Suprapubic skin (tissue), 4 donors: Measurements from ENCODE around the gene CAMTA1. TPM values are rescaled to one million over a fixed set of nuclear protein-coding genes. Genes with fewer than 3 reads are reported as not detected.

Experiments used
- DNase-seq, 2 donors: peaks; one replicate each; pipeline ENCODE4 v3.0.0-alpha.2; 2019; ENCODE audit warnings: low spot score in 2 of 2
- H3K27ac ChIP-seq: fragments of 200-600 bp; sonication (generic); one replicate; pipeline ENCODE4 v1.5.1; 2019
- H3K27me3 ChIP-seq: fragments of 200-600 bp; sonication (generic); one replicate; pipeline ENCODE4 v1.5.1; 2019
- H3K36me3 ChIP-seq: fragments of 200-600 bp; sonication (generic); one replicate; pipeline ENCODE4 v1.5.1; 2019
- H3K4me1 ChIP-seq: fragments of 200-600 bp; sonication (generic); one replicate; pipeline ENCODE4 v1.5.1; 2019
- H3K4me3 ChIP-seq: fragments of 200-600 bp; sonication (generic); one replicate; pipeline ENCODE4 v1.5.1; 2019; ENCODE audit warnings: mild to moderate bottlenecking
- H3K9me3 ChIP-seq: fragments of 200-600 bp; sonication (generic); one replicate; pipeline ENCODE4 v1.5.1; 2019
- CTCF ChIP-seq, 2 donors: fragments of 200-600 bp in 1 of 2; fragments of 450-650 bp in 1 of 2; sonication (generic) in 1 of 2; IDR thresholded peaks; one replicate each; pipeline ENCODE4 v1.5.1; 2016 to 2019; ENCODE audit warnings: antibody characterized with exemption in 2 of 2, mild to moderate bottlenecking in 1 of 2, moderate library complexity in 1 of 2
- EP300 ChIP-seq: sonication (generic); formaldehyde crosslinking; IDR thresholded peaks from one replicate; pipeline ENCODE4 v1.6.1; 2017; ENCODE audit warnings: antibody characterized with exemption
- POLR2A ChIP-seq, 2 donors: fragments of 450-650 bp; IDR thresholded peaks; one replicate each; pipeline ENCODE4 v1.6.1; 2017; ENCODE audit warnings: antibody characterized with exemption in 2 of 2, mild to moderate bottlenecking in 2 of 2, moderate library complexity in 2 of 2
- POLR2AphosphoS5 ChIP-seq, 3 donors: sonication (generic); formaldehyde crosslinking; IDR thresholded peaks; one replicate each; pipeline ENCODE4 v1.6.1; 2017; ENCODE audit warnings: antibody characterized with exemption in 3 of 3
- WGBS: methylation state at CpG from one replicate; pipeline ENCODE4 v1.1.5; 2018; 5-methylcytosine and 5-hydroxymethylcytosine counted together
- total RNA-seq, 4 donors: library from RNA; depleted of rRNA; stranded (reverse); fragments of >200 nt; gene quantifications; one replicate each; pipeline ENCODE4 v1.1.0, GENCODE V29; 2016

The CAMTA1 gene
- total RNA-seq, 4 donors from 2014 or later: 40.4 to 54.1 (median 46.6) TPM

- 81% methylated on average over 3 of the region's 3 CpGs for WGBS
- no peaks in the 10 kb centered on the region for H3K9me3 ChIP-seq
- no peak overlapping the region for H3K27ac ChIP-seq
- DNase-seq: no peak
- no peaks in the 10 kb centered on the region for H3K36me3 ChIP-seq
- H3K4me3 ChIP-seq: no peak overlapping the region
- TF ChIP-seq POLR2A (IDR thresholded peaks at IDR 0.05): no peak
- no peak for TF ChIP-seq CTCF (IDR thresholded peaks at IDR 0.05)
- TF ChIP-seq POLR2AphosphoS5 (IDR thresholded peaks at IDR 0.05): no peak
- TF ChIP-seq EP300: no peak
- H3K27me3 ChIP-seq: no peaks in the 10 kb centered on the region
- peaks cover 12% of the 10 kb centered on the region for H3K4me1 ChIP-seq
Measured at GRCh38 chr1:6801966-6802365, 16.7 kb downstream of the CAMTA1 start.

GRCh38 chr1:6802454-6802853 lies 17.2 kb downstream of the CAMTA1 start:
- no peak for DNase-seq
- H3K9me3 ChIP-seq: no peaks in the 10 kb centered on the region
- H3K36me3 ChIP-seq: no peaks in the 10 kb centered on the region
- no peak overlapping the region for H3K27ac ChIP-seq
- TF ChIP-seq CTCF (IDR thresholded peaks at IDR 0.05): no peak
- TF ChIP-seq POLR2AphosphoS5 (IDR thresholded peaks at IDR 0.05): no peak
- TF ChIP-seq POLR2A (IDR thresholded peaks at IDR 0.05): no peak
- TF ChIP-seq EP300: no peak
- WGBS: 97% methylated on average over 2 of the region's 2 CpGs
- no peaks in the 10 kb centered on the region for H3K27me3 ChIP-seq
- no peak overlapping the region for H3K4me3 ChIP-seq
- H3K4me1 ChIP-seq: peaks cover 12% of the 10 kb centered on the region

GRCh38 chr1:6802893-6803292 lies 17.6 kb downstream of the CAMTA1 start:
- no peak overlapping the region for H3K27ac ChIP-seq
- H3K4me3 ChIP-seq: no peak overlapping the region
- H3K9me3 ChIP-seq: no peaks in the 10 kb centered on the region
- TF ChIP-seq POLR2A (IDR thresholded peaks at IDR 0.05) (no peak), CTCF (IDR thresholded peaks at IDR 0.05) (no peak), EP300 (no peak), POLR2AphosphoS5 (IDR thresholded peaks at IDR 0.05) (no peak)
- H3K36me3 ChIP-seq: no peaks in the 10 kb centered on the region
- no peaks in the 10 kb centered on the region for H3K27me3 ChIP-seq
- H3K4me1 ChIP-seq: peaks cover 12% of the 10 kb centered on the region
- no peak for DNase-seq
- WGBS: 93% methylated on average over 8 of the region's 8 CpGs

GRCh38 chr1:6803357-6803756 lies 18.1 kb downstream of the CAMTA1 start:
- peaks cover 12% of the 10 kb centered on the region for H3K4me1 ChIP-seq
- 90% methylated on average over 2 of the region's 2 CpGs for WGBS
- no peak overlapping the region for H3K27ac ChIP-seq

GRCh38 chr1:6805004-6805416 lies 19.8 kb downstream of the CAMTA1 start:
- TF ChIP-seq CTCF (IDR thresholded peaks at IDR 0.05): no peak
- 90% methylated on average over 1 of the region's 1 CpG for WGBS
- H3K36me3 ChIP-seq: no peaks in the 10 kb centered on the region
- peaks cover 12% of the 10 kb centered on the region for H3K4me1 ChIP-seq
- H3K27me3 ChIP-seq: no peaks in the 10 kb centered on the region
- no peak for DNase-seq
- no peak overlapping the region for H3K4me3 ChIP-seq
- no peak overlapping the region for H3K27ac ChIP-seq
- H3K9me3 ChIP-seq: no peaks in the 10 kb centered on the region

More at GRCh38 chr1:6803357-6803756, 18.1 kb downstream of the CAMTA1 start:
- Histone ChIP-seq H3K36me3 (no peaks in the 10 kb centered on the region), H3K9me3 (no peaks in the 10 kb centered on the region), H3K27me3 (no peaks in the 10 kb centered on the region), H3K4me3 (no peak overlapping the region)
- no peak for DNase-seq
- no peak for TF ChIP-seq POLR2A (IDR thresholded peaks at IDR 0.05)
- no peak for TF ChIP-seq EP300
- no peak for TF ChIP-seq POLR2AphosphoS5 (IDR thresholded peaks at IDR 0.05)
- no peak for TF ChIP-seq CTCF (IDR thresholded peaks at IDR 0.05)
